Astrocyte of the cerebellum (primary cell): ENCODE results near the gene KRT79.
"Not testable (repeated sequence)": the region's sequence is repeated elsewhere in the genome, so short reads cannot be mapped to it uniquely, and the experiment has no call there.

Experiments used
- DNase-seq: peaks from one replicate; pipeline ENCODE4 v3.0.0-alpha.2; 2011; ENCODE audit warnings: low read depth
- H3K4me3 ChIP-seq: 2 replicates; pipeline ENCODE4 v1.5.1; 2011; ENCODE audit warnings: mild to moderate bottlenecking, low read depth, low read length, moderate library complexity
- in situ Hi-C: cut with HindIII; loops from 2 replicates; pipeline ENCODE4 v1.10.0; 2017; ENCODE audit warnings: low sequenced_read_pairs
- TF ChIP-seq, protein P1 (sequence below): IDR thresholded peaks from 2 replicates; pipeline ENCODE4 v1.5.1; 2012; ENCODE audit warnings: low read length, low read depth, moderate library complexity, mild to moderate bottlenecking; ENCODE audit errors: missing control alignments

KRT79 gene

DNA sequence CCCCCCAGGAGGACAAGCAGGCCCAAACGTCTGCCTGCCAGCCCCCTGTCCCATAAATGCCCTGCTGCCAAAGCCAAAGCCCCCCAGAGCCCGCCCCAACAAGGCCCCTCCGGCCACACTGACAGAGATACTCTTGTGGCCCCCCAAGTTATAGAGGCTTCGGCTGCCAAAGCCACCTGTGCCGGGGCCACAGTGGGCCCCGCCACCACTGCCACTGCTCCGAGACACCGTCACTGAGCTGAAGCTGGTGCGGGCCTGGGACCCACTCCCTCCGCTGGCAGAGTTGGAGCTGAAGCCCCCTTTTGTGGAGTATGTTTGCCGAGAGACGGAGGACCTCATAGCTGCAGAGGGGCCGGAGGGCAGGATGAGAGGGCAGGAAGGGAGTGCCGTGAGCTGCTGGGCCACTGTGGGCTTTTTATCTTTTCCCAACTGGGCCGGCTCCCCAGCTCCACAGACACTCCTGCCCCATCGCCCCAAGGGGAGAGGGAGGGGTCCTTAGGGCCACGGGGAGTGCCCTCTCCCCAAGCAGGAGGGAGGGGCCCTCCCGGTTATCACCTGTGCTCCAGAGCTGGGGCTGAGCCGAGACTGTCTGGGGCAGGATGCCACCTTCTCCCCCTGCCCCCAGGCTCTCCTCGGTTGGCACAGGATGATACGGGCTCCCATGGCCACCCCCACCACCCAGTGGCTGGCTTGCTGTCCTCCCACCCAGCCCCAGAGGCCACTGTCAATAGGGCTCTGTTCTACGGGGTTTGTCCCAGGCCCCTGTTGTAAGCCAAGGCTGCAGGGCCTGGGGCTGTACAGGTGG, at the start of gene KRT79:
KRT79 (minus strand) TSS at position 390 of the 805 bp plus-strand sequence; CDS start at position 339, 51 bp downstream.
- TF ChIP-seq, protein P1, sequence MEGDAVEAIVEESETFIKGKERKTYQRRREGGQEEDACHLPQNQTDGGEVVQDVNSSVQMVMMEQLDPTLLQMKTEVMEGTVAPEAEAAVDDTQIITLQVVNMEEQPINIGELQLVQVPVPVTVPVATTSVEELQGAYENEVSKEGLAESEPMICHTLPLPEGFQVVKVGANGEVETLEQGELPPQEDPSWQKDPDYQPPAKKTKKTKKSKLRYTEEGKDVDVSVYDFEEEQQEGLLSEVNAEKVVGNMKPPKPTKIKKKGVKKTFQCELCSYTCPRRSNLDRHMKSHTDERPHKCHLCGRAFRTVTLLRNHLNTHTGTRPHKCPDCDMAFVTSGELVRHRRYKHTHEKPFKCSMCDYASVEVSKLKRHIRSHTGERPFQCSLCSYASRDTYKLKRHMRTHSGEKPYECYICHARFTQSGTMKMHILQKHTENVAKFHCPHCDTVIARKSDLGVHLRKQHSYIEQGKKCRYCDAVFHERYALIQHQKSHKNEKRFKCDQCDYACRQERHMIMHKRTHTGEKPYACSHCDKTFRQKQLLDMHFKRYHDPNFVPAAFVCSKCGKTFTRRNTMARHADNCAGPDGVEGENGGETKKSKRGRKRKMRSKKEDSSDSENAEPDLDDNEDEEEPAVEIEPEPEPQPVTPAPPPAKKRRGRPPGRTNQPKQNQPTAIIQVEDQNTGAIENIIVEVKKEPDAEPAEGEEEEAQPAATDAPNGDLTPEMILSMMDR, result no peak
- H3K4me3 ChIP-seq, result no peak within 1 kb of the TSS
- DNase-seq, result no peak
- in situ Hi-C loops, result no loop called here

- in situ Hi-C loops, DNase-seq: not testable (repeated sequence)
Observed at GRCh38 chr12:52880499-52880898, 46.4 kb upstream of the KRT79 start.

DNA sequence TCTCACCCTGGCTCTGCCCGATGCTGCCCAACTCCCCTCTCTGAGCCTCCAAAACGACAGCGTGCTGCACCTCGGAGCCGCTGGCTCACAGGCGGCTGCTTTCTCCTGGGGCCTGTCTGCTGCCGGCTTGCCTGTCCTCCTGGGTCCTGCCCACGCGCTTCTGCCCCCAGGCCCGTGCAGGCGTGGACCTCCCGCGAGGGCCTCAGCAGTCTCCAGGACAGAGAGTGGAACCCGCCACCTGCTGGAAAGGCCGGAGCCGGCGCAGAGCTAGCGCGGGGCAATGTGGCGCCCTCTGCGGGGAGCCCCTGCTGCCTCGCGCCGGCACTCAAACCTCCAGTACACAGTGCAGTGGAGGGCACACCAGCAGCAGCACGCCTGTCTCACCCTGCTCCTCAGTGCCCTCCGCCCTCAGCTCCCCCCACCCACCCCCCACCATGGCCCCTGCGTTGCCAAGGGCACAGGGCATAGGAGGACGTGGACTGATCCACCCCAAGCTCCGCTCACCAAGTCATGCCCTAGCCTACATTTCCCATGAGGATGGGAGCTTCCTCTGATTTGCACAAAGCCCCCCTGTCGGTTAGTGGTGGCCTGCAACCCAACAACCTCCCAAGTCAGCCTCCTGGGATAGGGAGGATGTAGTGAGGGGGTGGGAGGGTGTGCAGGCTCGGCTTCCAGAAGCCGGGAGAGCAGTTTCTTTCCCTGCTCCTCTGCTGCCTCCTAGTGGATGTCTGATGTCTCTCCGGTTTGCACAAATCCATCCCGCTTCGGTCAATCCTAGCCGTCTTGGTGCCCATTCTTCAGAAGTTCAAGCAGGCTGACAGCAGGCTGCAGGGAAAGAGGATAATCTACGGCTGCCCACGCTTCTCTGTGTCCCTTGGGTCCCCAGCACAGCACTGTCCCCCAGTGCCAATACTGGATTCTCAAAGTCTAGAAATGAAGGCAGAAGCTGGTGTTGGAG, 45.6 kb upstream of the KRT79 start:
- in situ Hi-C loops, result no loop called here
- DNase-seq, result peak; percentile 74
- TF ChIP-seq, protein P1, result peak; percentile 83
- H3K4me3 ChIP-seq, result no peak overlapping the region

More at GRCh38 chr12:52880499-52880898, 46.4 kb upstream of the KRT79 start:
- H3K4me3 ChIP-seq, result not testable (repeated sequence)

GRCh38 chr12:52878507-52879393, 44.6 kb upstream of the KRT79 start:
- no peak for DNase-seq
- H3K4me3 ChIP-seq, result no peak overlapping the region
- in situ Hi-C loops, result no loop called here
- TF ChIP-seq, protein P1, result no peak

DNA sequence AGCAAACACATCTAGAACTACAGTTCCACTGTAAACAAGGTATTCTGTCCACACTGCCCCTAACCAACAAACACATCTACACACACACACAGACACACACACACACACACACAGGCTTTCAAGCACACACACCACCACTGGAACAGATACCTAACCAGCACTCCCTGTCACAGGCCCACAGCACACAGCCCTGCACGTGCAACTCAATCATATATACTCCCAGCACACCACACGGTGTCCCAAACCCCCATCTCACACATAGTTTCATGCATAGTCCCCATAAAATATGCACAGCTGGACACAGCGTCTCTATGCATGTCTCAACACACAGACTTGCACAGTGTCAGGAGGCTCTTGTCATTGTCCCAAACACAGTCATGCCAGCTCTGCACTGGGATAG, 43.1 kb upstream of the KRT79 start:
- TF ChIP-seq, protein P1, result no peak

DNA sequence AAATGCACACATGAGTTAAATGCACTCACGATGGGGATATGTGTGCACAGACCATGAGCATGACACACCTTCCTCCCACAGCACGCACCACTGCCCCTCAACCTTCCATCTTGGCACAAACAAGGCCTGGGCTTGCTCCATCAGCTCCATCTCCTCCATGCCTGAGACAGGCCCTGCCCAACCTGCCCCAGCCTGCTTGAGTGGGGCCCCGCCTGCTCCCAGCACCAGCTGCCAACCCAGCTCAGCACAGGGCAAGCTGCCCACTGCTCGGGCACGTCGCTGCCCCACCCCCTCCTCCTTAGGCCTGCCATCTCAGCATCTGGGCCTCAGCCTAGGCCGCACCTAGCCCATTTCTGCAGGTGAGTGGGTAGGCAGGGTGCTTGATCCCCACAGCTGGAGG, 42.3 kb upstream of the KRT79 start:
- in situ Hi-C loops, result no loop called here
- no peak overlapping the region for H3K4me3 ChIP-seq
- no peak for DNase-seq
- TF ChIP-seq, protein P1, result no peak

More for the DNA sequence above, 43.1 kb upstream of the KRT79 start:
- DNase-seq, result no peak
- in situ Hi-C loops, result no loop called here
- no peak overlapping the region for H3K4me3 ChIP-seq
